HCT116 (cell line): ENCODE data around the gene NUTM2B. TPM values are rescaled to one million over a fixed set of nuclear protein-coding genes. Genes with fewer than 3 reads are reported as not detected.
"Not testable (repeated sequence)": the region's sequence is repeated elsewhere in the genome, so short reads cannot be mapped to it uniquely, and the experiment has no call there.

Experiments used
- ATAC-seq: fragments of 200-7000 bp; cut with Tn5 transposase; 2 replicates; pipeline ENCODE4 v1.9.1; 2020; ENCODE audit warnings: mild to moderate bottlenecking, moderate library complexity
- BruUV-seq: library from RNA; stranded (reverse); fragments of 400-500 nt; replicated peaks from 2 replicates; lab custom pipeline; 2021; lab: Mats Ljungman, UMichigan
- CTCF ChIA-PET: fragments of 300-600 bp; sonication (Branson Sonifier 250); formaldehyde crosslinking; loops from one replicate; lab custom pipeline; 2021; ENCODE audit warnings: antibody characterized with exemption; lab: Charles Lee
- POLR2A ChIA-PET: fragments of 300-600, 350-600 bp; sonication (Branson Sonifier 250); formaldehyde crosslinking; loops from one replicate; lab custom pipeline; 2021; ENCODE audit warnings: antibody characterized with exemption; lab: Charles Lee
- RAD21 ChIA-PET, 2 experiments: fragments of 300-600 bp; sonication (Branson Sonifier 250); formaldehyde crosslinking; loops; one replicate each; lab custom pipeline; 2023; ENCODE audit warnings: low total read pairs in 2 of 2; ENCODE audit not compliant: uncharacterized antibody in 2 of 2, unreplicated experiment in 2 of 2, low non-redundant PET in 1 of 2; lab: Charles Lee
- DNase-seq: peaks from one replicate; pipeline ENCODE4 v3.0.0-alpha.2; 2010; ENCODE audit warnings: low read depth, low spot score
- H2AFZ ChIP-seq: fragments of 200-600 bp; shearing (Covaris generic), sonication (generic); 2 replicates; pipeline ENCODE4 v1.6.1; 2017; ENCODE audit warnings: low read depth, mixed run types, mixed read lengths, antibody characterized with exemption, low read length; ENCODE audit not compliant: poor library complexity, severe bottlenecking
- H3K27ac ChIP-seq: 2 replicates; pipeline ENCODE4 v1.5.1; 2012; ENCODE audit warnings: low read depth, low read length
- H3K27me3 ChIP-seq: fragments of 200-600 bp; sonication (generic); 2 replicates; pipeline ENCODE4 v1.6.1; 2016; ENCODE audit warnings: mixed run types, low read length, mixed read lengths; ENCODE audit not compliant: insufficient read depth
- H3K36me3 ChIP-seq, 2 experiments: fragments of 200-500 bp in 1 of 2; fragments of 200-600 bp in 1 of 2; sonication (Bioruptor generic) in 1 of 2; sonication (generic) in 1 of 2; 2 replicates each; pipeline versions ENCODE4 v1.5.1 to v1.6.1; 2014 to 2016; ENCODE audit warnings: low read length in 2 of 2, inconsistent platforms in 1 of 2, mixed read lengths in 1 of 2, mixed run types in 1 of 2; ENCODE audit not compliant: insufficient read depth in 2 of 2, control insufficient read depth in 1 of 2
- H3K4me1 ChIP-seq, 2 experiments: fragments of 200-600 bp in 1 of 2; sonication (generic) in 1 of 2; 2 replicates each; pipeline versions ENCODE4 v1.5.1 to v1.6.1; 2012 to 2017; ENCODE audit warnings: low read length in 2 of 2, inconsistent platforms in 1 of 2, mild to moderate bottlenecking in 1 of 2, mixed read lengths in 1 of 2, mixed run types in 1 of 2, moderate library complexity in 1 of 2; ENCODE audit not compliant: insufficient read depth in 2 of 2, control insufficient read depth in 1 of 2
- H3K4me2 ChIP-seq: fragments of 200-600 bp; sonication (generic); 2 replicates; pipeline ENCODE4 v1.6.1; 2017; ENCODE audit warnings: mixed run types, low read length, mixed read lengths
- H3K4me3 ChIP-seq, 2 experiments: fragments of 200-600 bp in 1 of 2; sonication (generic) in 1 of 2; replicated peaks in 1 of 2; 2 replicates each; pipeline ENCODE4 v1.5.1; 2011 to 2016; ENCODE audit warnings: low read length in 2 of 2, control low read depth in 1 of 2, low read depth in 1 of 2, mild to moderate bottlenecking in 1 of 2, mixed read lengths in 1 of 2, mixed run types in 1 of 2
- H3K79me2 ChIP-seq: fragments of 200-600 bp; sonication (generic); 2 replicates; pipeline ENCODE4 v1.6.1; 2017; ENCODE audit warnings: mild to moderate bottlenecking, mixed run types, low read length, moderate library complexity, mixed read lengths; ENCODE audit not compliant: insufficient read depth
- H3K9ac ChIP-seq: fragments of 200-600 bp; sonication (generic); 2 replicates; pipeline ENCODE4 v1.6.1; 2016; ENCODE audit warnings: low read length, mixed read lengths
- H3K9me2 ChIP-seq: fragments of 200-600 bp; sonication (generic), shearing (Covaris generic); 2 replicates; pipeline ENCODE4 v1.6.1; 2017; ENCODE audit warnings: mixed run types, mild to moderate bottlenecking, moderate library complexity; ENCODE audit not compliant: insufficient read depth
- H3K9me3 ChIP-seq, 2 experiments: fragments of 200-500 bp in 1 of 2; fragments of 200-600 bp in 1 of 2; sonication (Bioruptor generic) in 1 of 2; sonication (generic) in 1 of 2; 2 replicates each; pipeline ENCODE4 v1.6.1; 2014 to 2017; ENCODE audit warnings: low read length in 2 of 2, mixed read lengths in 2 of 2, inconsistent platforms in 1 of 2, low read depth in 1 of 2, mild to moderate bottlenecking in 1 of 2, mixed run types in 1 of 2, moderate library complexity in 1 of 2; ENCODE audit not compliant: control insufficient read depth in 1 of 2, insufficient read depth in 1 of 2
- H4K20me1 ChIP-seq: fragments of 200-600 bp; sonication (generic), shearing (Covaris generic); 2 replicates; pipeline ENCODE4 v1.6.1; 2017; ENCODE audit warnings: mixed run types, mild to moderate bottlenecking, moderate library complexity; ENCODE audit not compliant: insufficient read depth
- intact Hi-C: fragments of 100-400 bp; cut with micrococcal nuclease; formaldehyde crosslinking; loops from 2 replicates; pipeline ENCODE4 v1.10.0; 2022
- total RNA-seq: library from RNA; stranded (reverse); gene quantifications from one replicate; pipeline ENCODE4 v1.2.1, GENCODE V29; 2021; ENCODE audit not compliant: unreplicated experiment

Gene NUTM2B
- total RNA-seq, 1 experiment from 2014 or later: 1.4 TPM

DNA sequence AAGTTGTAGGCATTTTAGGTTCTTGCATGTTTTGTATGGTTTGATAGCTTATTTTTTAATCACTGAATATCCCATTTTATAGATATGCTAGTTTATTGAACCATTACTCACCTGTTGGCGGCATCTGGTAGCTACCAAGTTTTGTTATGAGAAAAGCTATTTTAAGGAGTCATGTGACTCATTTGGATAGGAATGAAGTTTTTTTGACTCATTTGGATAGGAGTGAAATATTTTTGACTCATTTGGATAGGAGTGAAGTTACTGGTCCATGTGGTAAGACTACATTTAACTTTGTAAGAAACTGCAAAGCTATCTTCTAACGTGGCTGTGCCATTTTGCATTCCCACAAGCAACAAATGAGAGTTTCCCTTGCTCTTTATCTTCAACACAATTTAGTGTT, 28.1 kb upstream of the NUTM2B start:
- ATAC-seq, POLR2A ChIA-PET, BruUV-seq: not testable (repeated sequence)

DNA sequence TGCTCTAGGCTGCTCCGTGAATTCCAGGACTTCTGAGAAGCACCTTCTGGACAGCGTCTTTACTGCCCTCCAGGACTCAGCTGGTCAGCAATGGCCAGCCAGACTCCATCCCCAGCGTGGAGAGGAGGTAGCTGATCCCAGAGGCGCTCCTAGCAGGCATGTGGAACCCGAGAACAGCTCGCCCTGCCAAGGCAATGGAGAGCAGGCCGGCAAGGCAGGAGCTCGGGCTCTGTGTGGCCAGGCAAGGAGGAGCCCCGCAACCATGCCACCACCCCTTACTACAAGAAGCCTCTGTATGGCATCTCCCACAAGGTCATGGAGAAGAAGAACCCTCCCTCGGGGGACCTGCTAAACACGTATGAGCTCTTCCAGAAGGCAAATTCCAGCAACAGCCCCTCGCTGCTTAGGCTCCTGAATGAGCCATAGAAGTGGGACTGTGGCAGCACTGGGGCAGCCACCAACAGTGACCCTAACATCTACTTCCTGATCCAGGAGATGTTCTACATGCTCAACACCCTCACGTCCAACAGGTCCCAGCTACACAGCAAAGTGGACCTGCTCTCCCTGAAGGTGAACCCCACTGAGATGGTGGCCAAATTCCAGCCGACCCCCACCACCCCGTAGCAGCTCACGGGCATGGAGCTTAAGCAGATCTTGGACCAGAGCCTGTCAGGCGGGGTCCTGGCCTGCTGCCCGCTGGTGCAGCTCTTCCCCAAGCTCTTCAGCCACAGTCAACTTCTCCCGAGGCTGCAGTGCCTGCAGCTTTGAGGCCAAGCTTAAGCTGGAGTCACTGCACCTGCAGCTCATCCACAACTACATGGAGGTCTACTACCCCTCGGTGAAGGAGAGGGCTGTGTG, 19.8 kb upstream of the NUTM2B start:
- H3K4me1 ChIP-seq, H3K9me2 ChIP-seq, H4K20me1 ChIP-seq, H3K4me2 ChIP-seq, CTCF ChIA-PET, H3K36me3 ChIP-seq, H3K9me3 ChIP-seq, DNase-seq, ATAC-seq, H3K79me2 ChIP-seq, intact Hi-C loops, BruUV-seq, H3K9ac ChIP-seq, H3K4me3 ChIP-seq, H3K27me3 ChIP-seq, POLR2A ChIA-PET, H3K27ac ChIP-seq, RAD21 ChIA-PET, H2AFZ ChIP-seq: not testable (repeated sequence)

More for the DNA sequence above, 28.1 kb upstream of the NUTM2B start:
- H3K9me3 ChIP-seq, DNase-seq, H3K36me3 ChIP-seq, H3K9ac ChIP-seq, CTCF ChIA-PET, H3K4me3 ChIP-seq, H3K4me2 ChIP-seq, H3K27me3 ChIP-seq, H3K79me2 ChIP-seq, H3K9me2 ChIP-seq, RAD21 ChIA-PET, intact Hi-C loops, H3K27ac ChIP-seq, H2AFZ ChIP-seq, H3K4me1 ChIP-seq, H4K20me1 ChIP-seq: not testable (repeated sequence)

DNA sequence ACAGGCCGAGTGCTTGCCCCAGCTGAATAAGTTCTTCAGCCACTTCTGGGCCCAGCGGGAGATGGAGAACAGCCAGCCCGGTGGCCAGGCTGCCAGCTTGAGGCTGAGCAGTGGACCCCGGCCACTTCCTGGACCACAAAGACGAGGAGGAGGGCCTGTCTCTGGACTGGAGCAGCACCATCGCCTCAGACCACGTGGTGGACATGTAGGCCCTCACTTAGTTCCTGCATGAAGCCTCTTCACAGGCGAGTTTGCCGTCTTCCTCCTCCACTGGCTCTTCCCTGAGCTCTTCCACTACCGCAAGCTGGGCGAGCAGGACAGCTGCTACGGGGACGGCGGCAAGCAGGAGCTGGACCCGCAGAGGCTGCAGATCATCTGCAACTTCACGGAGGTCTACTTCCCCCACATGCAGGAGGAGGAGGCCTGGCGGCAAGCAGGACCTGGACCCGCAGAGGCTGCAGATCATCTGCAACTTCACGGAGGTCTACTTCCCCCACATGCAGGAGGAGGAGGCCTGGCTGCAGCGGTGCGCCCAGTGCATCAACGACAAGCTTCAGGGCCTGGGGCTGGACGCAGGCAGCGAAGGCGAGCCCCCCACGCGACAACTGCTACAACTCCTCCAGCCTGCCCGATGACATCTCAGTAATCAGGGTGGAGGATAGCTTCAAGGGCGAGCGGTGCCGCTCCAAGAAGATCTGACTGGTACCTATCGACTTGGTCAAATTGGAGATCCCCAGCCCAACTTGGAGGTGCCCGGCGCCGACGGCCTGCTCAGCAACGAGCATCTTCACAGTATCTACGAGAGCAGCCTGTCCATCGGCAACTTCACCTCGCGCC, 18.9 kb upstream of the NUTM2B start:
- ATAC-seq, H3K9me2 ChIP-seq: not testable (repeated sequence)

More for the DNA sequence above, 18.9 kb upstream of the NUTM2B start:
- H3K9ac ChIP-seq, H3K9me3 ChIP-seq, H4K20me1 ChIP-seq, CTCF ChIA-PET, H3K4me2 ChIP-seq, DNase-seq, RAD21 ChIA-PET, H3K27ac ChIP-seq, H3K4me1 ChIP-seq, H2AFZ ChIP-seq, H3K36me3 ChIP-seq, intact Hi-C loops, BruUV-seq, H3K79me2 ChIP-seq, H3K27me3 ChIP-seq, H3K4me3 ChIP-seq, POLR2A ChIA-PET: not testable (repeated sequence)
